Ishikawa (cell line): ENCODE data around the gene ANKRD13A.

Experiments
- MAX ChIP-seq: IDR thresholded peaks from 2 replicates; pipeline ENCODE4 v1.6.1; 2012
- RAD21 ChIP-seq: IDR thresholded peaks from 2 replicates; pipeline ENCODE4 v1.6.1; 2012; ENCODE audit warnings: low read depth

GRCh38 chr12:110015132-110015531 lies 15.9 kb downstream of the ANKRD13A start:
- TF ChIP-seq MAX (no peak), RAD21 (no peak)
